K562 (cell line): ENCODE data around the gene SLC2A8. TPM values are rescaled to one million over a fixed set of nuclear protein-coding genes. Genes with fewer than 3 reads are reported as not detected.

Source experiments
- ARID1B ChIP-seq: fragments of 450-650 bp; IDR thresholded peaks from 2 replicates; pipeline ENCODE4 v1.6.1; 2016; ENCODE audit warnings: antibody characterized with exemption, mild to moderate bottlenecking, inconsistent platforms
- ASH1L ChIP-seq: fragments of 450-650 bp; IDR thresholded peaks from 2 replicates; pipeline ENCODE4 v1.6.1; 2018; ENCODE audit warnings: borderline replicate concordance, mild to moderate bottlenecking, low read depth; ENCODE audit not compliant: partially characterized antibody
- ESRRB ChIP-seq: fragments of 250-450 bp; sonication (Bioruptor Pico); IDR thresholded peaks from 2 replicates; pipeline ENCODE4 v1.5.0; 2020; ENCODE audit warnings: mild to moderate bottlenecking, moderate library complexity, borderline replicate concordance
- HCFC1 ChIP-seq: IDR thresholded peaks from 2 replicates; pipeline ENCODE4 v1.6.1; 2012; ENCODE audit warnings: low read depth, low read length, improper control_type of control experiment
- MAFF ChIP-seq: IDR thresholded peaks from 2 replicates; pipeline ENCODE4 v1.6.1; 2012; ENCODE audit warnings: low read length, improper control_type of control experiment
- NCOR1 ChIP-seq: fragments of 450-650 bp; IDR thresholded peaks from 2 replicates; pipeline ENCODE4 v1.6.1; 2016; ENCODE audit warnings: mild to moderate bottlenecking, moderate library complexity
- RBFOX2 ChIP-seq: fragments of 200-400 bp; formaldehyde crosslinking; IDR thresholded peaks from 2 replicates; pipeline ENCODE4 v1.6.1; 2017; ENCODE audit warnings: low read depth, mild to moderate bottlenecking, low read length, moderate library complexity
- SNAPC5 ChIP-seq: fragments of 250-450 bp; sonication (Bioruptor Pico); IDR thresholded peaks from 2 replicates; pipeline ENCODE4 v1.8.0; 2021; ENCODE audit warnings: moderate library complexity, mild to moderate bottlenecking, inconsistent platforms
- TOE1 ChIP-seq, 2 experiments: fragments of 450-650 bp in 1 of 2; sonication (generic) in 1 of 2; formaldehyde crosslinking in 1 of 2; IDR thresholded peaks; 2 replicates each; pipeline versions ENCODE4 v1.7.1 to v1.8.0; 2016 to 2022; ENCODE audit warnings: borderline replicate concordance in 2 of 2, mild to moderate bottlenecking in 2 of 2, antibody characterized with exemption in 1 of 2, inconsistent platforms in 1 of 2, low read depth in 1 of 2, missing genetic modification reagents in 1 of 2, moderate library complexity in 1 of 2
- TRIM24 ChIP-seq, 2 experiments: fragments of 450-650 bp; IDR thresholded peaks; 2 replicates each; pipeline ENCODE4 v1.6.1; 2016
- ZBTB40 ChIP-seq, 2 experiments: fragments of 450-650 bp in 1 of 2; sonication (generic) in 1 of 2; formaldehyde crosslinking in 1 of 2; IDR thresholded peaks; 2 replicates each; pipeline versions ENCODE4 v1.7.1 to v1.9.0; 2016 to 2022; ENCODE audit warnings: inconsistent platforms in 1 of 2, mild to moderate bottlenecking in 1 of 2, missing genetic modification reagents in 1 of 2
- ZKSCAN1 ChIP-seq: fragments of 150-350 bp; IDR thresholded peaks from 2 replicates; pipeline ENCODE4 v1.6.1; 2016; ENCODE audit warnings: low read depth, low read length
- ZNF583 ChIP-seq: fragments of 250-450 bp; sonication (Bioruptor Pico); IDR thresholded peaks from 2 replicates; pipeline ENCODE4 v1.4.0; 2020
- polyA plus RNA-seq, 8 experiments: library from polyadenylated mRNA; depleted of rRNA in 4 of 8; stranded (reverse) in 5 of 8; unstranded in 3 of 8; fragments of >200 nt; fragmentation: Nextera tagmentation in 2 of 8; fragmentation: Illumina TruSeq in 1 of 8; extraction: Ambion mirVana in 2 of 8; extraction: Trizol in 1 of 8; gene quantifications; 2 replicates each; pipeline versions ENCODE4 v1.2.1 to v1.2.3, GENCODE V29; 2011 to 2014; ENCODE audit warnings: inconsistent platforms in 1 of 8, missing spikeins in 1 of 8
- total RNA-seq, 7 experiments: library from RNA; depleted of rRNA in 6 of 7; stranded (reverse); fragments of >200 nt in 6 of 7; fragmentation: Illumina TruSeq in 2 of 7; extraction: Trizol in 2 of 7; gene quantifications; 2 replicates each; pipeline versions ENCODE4 v1.2.1 to v1.2.3, GENCODE V29; 2011 to 2021; ENCODE audit warnings: low replicate concordance in 1 of 7
- TF ChIP-seq, protein P1 (sequence below), 3 experiments: fragments of 200-800 bp in 1 of 3; fragments of 250-450 bp in 1 of 3; fragments of 450-650 bp in 1 of 3; sonication (Bioruptor Pico) in 1 of 3; sonication (Bioruptor generic) in 1 of 3; formaldehyde crosslinking in 1 of 3; IDR thresholded peaks; 2 replicates each; pipeline versions ENCODE4 v1.6.1 to v1.8.0; 2016 to 2022; ENCODE audit warnings: mild to moderate bottlenecking in 2 of 3, missing genetic modification characterization in 2 of 3, missing compliant biosample characterization in 1 of 3, moderate library complexity in 1 of 3

SLC2A8 gene
- total and polyA plus RNA-seq, 9 of the 15 experiments (the other 6 are each of a cell fraction or from before 2014, with no cell fraction given) = 0.13 to 12.9 (median 5.2) TPM

GRCh38 chr9:127455324-127455992 lies 58.5 kb downstream of the SLC2A8 start (continued):
- TF ChIP-seq ARID1B (0 out of 2 replicates have a peak, but pooled peaks have one; percentile 28), NCOR1 (peak; percentile 36), MAFF (no peak), HCFC1 (peak; percentile 54; the same call in 1 of the 2 replicates), ZNF583 (no peak), ASH1L (no peak), RBFOX2 (no peak), ESRRB (no peak), ZKSCAN1 (no peak), ZBTB40 (IDR thresholded peaks at IDR 0.05) (peak; percentile 86), ZBTB40 (CRISPR knock-in tag; IDR thresholded peaks at IDR 0.05) (no peak), SNAPC5 (CRISPR knock-in tag) (no peak), TRIM24 (IDR thresholded peaks at IDR 0.05) (peak in 1 of 2 experiments; percentile 47; a peak in 1 of 4 replicates), TOE1 (IDR thresholded peaks at IDR 0.05; ENCODE audit: borderline replicate concordance) (no peak), TOE1 (CRISPR knock-in tag; IDR thresholded peaks at IDR 0.05; ENCODE audit: borderline replicate concordance, low read depth) (no peak)
- TF ChIP-seq, protein P1, sequence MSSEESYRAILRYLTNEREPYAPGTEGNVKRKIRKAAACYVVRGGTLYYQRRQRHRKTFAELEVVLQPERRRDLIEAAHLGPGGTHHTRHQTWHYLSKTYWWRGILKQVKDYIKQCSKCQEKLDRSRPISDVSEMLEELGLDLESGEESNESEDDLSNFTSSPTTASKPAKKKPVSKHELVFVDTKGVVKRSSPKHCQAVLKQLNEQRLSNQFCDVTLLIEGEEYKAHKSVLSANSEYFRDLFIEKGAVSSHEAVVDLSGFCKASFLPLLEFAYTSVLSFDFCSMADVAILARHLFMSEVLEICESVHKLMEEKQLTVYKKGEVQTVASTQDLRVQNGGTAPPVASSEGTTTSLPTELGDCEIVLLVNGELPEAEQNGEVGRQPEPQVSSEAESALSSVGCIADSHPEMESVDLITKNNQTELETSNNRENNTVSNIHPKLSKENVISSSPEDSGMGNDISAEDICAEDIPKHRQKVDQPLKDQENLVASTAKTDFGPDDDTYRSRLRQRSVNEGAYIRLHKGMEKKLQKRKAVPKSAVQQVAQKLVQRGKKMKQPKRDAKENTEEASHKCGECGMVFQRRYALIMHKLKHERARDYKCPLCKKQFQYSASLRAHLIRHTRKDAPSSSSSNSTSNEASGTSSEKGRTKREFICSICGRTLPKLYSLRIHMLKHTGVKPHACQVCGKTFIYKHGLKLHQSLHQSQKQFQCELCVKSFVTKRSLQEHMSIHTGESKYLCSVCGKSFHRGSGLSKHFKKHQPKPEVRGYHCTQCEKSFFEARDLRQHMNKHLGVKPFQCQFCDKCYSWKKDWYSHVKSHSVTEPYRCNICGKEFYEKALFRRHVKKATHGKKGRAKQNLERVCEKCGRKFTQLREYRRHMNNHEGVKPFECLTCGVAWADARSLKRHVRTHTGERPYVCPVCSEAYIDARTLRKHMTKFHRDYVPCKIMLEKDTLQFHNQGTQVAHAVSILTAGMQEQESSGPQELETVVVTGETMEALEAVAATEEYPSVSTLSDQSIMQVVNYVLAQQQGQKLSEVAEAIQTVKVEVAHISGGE (CRISPR knock-in tag; IDR thresholded peaks at IDR 0.05) = peak in 2 of 3 experiments; percentile 88 to 98; a peak in 4 of 6 replicates
